NCI-H1436 (cell line): ENCODE data around the gene ATF3.
A peak's percentile ranks its signal among the peaks of the same experiment; 100 is the strongest.
"Not testable (repeated sequence)": the region's sequence is repeated elsewhere in the genome, so short reads cannot be mapped to it uniquely, and the experiment has no call there.

Experiments
- DNase-seq: peaks from one replicate; lab custom pipeline; 2025; lab: John Stamatoyannopoulos, UW

Gene ATF3

DNA sequence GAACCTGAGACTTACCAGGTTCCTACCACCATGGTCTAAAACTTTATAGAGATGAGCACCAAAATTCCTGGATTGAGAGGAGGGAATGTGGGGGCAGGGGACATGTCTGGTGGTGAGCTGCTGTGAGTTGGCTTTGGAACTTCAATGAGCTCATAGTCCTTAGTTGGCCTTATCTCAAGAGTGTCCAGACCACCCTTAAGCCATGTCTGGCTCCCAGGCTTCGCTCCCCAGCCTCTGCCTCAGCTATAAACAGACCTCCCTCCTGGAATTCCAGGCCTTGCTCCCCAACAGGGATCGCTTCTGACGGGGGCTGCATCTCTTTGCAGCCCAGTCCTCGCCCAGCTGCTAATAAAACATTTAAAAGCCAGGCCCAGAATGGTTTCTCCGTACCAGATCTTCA is 19.5 kb downstream of the ATF3 start:
- no peak for DNase-seq

DNA sequence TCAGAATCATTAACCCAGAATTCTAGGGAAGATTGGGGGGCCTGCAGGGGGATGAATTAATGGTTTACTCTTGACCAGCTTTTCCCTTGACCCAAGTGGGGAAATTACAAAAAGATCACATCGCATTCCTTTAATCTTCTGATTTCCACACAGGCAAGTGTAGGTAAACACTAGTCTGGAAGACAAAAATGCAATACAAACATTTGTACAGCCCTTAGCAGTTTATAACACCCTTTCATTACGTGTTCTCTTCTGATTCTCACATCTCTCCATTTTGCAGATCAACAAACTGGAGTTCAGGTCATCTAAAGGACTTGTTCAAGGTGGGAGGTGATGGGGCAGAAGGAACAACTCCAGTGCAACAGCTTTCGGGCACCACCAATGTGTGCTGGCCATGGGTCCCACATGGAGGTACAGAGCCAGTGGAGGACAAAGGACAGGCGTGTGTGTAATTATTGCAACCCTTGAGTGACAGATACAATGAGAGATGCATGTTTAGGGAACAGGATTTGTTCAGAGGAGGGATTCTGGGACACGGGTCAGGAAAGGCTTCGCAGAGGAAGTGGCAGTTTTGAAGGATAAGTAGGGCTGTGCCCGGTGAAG is 20.4 kb downstream of the ATF3 start:
- DNase-seq, result no peak

- no peak for DNase-seq
Observed at GRCh38 chr1:212629450-212630157, 21.0 kb downstream of the ATF3 start.

DNA sequence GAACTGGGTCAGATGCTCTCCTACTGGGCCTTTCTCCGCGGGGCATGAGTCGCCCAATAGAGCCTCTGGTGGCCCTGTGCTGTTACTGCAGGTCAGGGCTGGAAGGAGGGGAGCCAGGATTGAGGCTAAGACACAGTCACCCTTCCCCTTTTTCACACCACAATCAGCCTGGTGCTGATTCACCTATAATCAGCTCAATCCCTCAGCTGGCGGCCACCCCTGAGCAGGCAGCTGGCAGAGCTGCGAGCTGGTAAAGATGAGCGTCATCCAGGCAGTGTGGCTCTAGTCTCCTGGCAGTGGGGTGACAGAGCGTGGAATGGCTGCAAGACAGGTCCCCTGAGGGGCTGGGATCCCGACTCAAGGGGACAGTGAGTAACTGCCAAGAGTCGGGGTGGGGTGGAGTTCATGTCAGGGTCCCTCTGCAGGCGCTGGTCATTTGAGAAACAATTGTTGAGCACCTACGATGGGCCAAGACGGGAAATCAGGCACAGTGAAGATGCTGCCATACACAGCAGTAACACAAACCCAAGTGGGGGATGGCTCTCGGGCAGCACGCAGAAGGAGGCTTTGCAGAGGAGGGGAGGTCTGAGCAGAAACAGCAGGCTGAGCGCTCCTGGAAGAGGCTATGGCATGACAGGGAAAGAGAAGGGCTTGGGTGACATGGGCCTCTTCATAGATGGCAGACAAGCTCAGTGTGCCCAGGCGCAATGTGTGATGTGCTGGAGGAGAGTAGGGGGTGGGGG is 21.8 kb downstream of the ATF3 start:
- peak; percentile 81 for DNase-seq

- DNase-seq, result no peak
Observed at GRCh38 chr1:212633161-212633560, 24.6 kb downstream of the ATF3 start.

GRCh38 chr1:212634252-212634651 is 25.7 kb downstream of the ATF3 start:
- no peak for DNase-seq

GRCh38 chr1:212635141-212635631 is 26.6 kb downstream of the ATF3 start:
- no peak for DNase-seq

- no peak for DNase-seq
Observed at GRCh38 chr1:212637902-212638301, 29.3 kb downstream of the ATF3 start.

GRCh38 chr1:212638492-212639151 is 30.1 kb downstream of the ATF3 start:
- no peak for DNase-seq

DNA sequence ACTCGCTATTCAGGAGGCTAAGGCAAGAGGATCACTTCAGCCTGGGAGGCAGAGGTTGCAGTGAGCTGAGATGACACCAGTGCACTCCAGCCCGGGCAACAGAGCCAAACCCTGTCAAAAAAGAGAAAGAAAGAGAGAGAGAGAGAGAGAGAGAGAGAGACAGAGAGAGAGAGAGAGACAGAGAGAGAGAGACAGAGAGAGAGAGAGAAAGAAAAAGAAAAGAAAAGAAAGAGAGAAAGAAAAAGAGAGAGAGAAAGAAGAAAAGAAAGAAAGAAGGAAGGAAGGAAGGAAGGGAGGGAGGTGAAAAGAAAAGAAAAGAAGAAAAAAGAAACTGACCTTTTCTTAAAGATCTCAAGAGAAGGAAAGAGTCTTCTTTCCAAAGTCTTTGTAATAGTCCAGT is 31.0 kb downstream of the ATF3 start:
- not testable (repeated sequence) for DNase-seq

DNA sequence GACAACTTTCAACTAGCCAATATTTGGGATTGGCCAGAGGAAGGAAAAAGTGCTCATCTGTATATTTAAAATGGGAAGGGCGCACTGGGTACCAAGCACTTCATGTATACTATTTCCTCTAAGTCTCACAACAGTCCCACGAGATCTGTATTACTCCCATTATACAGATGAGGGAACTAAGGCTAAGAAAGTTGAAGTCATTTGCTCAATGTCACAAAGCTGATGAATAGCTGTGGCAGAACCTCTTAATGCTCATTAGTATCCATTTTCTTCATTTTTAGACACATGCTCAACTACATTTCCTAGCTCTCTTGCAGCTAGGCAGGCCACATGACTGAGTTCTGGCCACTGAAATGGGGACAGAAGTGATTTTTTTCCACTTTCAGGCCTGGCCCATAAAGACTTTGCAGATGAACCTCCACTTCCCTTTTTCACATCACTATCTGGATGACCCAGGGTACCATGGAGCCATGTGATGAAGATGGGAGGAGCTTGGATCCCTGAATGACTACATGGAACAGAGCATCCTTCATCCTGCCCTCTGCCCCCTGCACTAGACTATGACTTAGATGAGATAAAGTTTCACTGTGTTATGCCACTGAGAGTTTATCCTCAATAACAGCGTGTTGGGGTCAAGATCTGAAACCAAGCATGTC is 31.8 kb downstream of the ATF3 start:
- DNase-seq, result no peak

GRCh38 chr1:212641956-212642355 is 33.4 kb downstream of the ATF3 start:
- no peak for DNase-seq

- no peak for DNase-seq
Observed at GRCh38 chr1:212643877-212644276, 35.3 kb downstream of the ATF3 start.

- no peak for DNase-seq
Observed at GRCh38 chr1:212644866-212645545, 36.4 kb downstream of the ATF3 start.

GRCh38 chr1:212645546-212646543 is 37.3 kb downstream of the ATF3 start:
- no peak for DNase-seq

DNA sequence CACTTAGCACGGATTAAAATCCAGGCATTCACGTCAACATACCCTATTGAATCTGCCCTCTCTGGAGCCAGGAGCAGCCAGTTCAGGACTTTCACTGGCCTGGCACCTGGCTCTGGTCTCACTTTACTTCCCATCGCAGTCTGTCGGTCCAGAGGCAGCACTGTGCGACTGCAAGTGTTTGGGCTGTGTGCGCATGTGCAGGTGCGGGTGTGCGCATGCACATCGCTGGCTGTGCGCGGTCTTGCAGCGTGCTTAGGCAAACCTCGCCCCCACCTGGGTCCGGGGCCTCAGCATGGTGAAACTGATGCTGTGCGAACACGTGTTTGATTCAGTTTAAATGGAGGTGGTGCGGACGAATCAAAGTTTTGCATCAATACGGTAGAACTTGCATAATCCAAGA is 38.0 kb downstream of the ATF3 start:
- no peak for DNase-seq

- DNase-seq, result no peak
Observed at GRCh38 chr1:212647004-212647403, 38.4 kb downstream of the ATF3 start.

GRCh38 chr1:212648431-212648830 is 39.9 kb downstream of the ATF3 start:
- DNase-seq, result no peak

DNA sequence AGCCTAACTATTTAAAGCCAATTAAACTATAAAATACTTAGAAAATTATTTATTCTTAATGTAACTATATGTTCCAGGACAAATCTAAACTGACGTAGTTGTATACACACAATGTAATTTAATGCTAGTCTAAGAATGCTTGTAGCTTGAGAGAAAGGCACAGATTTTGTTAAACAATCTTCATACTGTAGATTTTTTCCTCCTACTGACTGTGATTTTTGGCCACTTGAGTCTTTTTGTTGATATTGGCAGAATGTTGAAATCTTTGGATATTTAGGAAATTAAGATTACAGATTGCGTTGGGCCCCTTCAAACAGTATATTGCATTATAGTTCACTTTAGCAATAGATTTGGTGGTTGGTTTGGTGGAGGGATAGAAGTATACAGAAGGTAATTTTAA is 40.5 kb downstream of the ATF3 start:
- DNase-seq, result no peak

DNA sequence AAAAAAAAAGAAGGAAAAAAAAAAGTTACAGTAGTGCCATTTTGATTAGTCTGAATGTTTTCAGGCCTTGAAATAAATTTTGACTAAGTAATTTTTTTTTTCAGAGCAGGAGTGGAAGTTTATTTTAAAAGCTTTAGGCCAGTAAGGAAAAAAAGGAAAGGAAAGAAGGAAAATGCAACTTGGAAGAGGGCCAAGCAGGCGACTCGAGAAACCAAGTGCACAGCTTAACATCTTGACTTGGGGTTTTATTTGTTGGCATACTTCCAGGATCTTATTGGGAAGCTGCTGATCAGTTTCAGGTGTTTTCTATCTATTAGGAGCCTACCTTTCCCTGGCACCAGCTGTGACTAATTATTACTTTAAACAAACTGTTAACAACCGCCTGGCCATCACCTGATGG is 41.7 kb downstream of the ATF3 start:
- DNase-seq, result no peak
